Measurements from ENCODE around the gene TEK. TPM values are rescaled to one million over a fixed set of nuclear protein-coding genes. Genes with fewer than 3 reads are reported as not detected.
A peak's percentile ranks its signal among the peaks of the same experiment; 100 is the strongest.
"Not testable (repeated sequence)": the region's sequence is repeated elsewhere in the genome, so short reads cannot be mapped to it uniquely, and the experiment has no call there.

Gene TEK
- total RNA-seq, 1 experiment from 2014 or later, result 4.0 TPM

DNA sequence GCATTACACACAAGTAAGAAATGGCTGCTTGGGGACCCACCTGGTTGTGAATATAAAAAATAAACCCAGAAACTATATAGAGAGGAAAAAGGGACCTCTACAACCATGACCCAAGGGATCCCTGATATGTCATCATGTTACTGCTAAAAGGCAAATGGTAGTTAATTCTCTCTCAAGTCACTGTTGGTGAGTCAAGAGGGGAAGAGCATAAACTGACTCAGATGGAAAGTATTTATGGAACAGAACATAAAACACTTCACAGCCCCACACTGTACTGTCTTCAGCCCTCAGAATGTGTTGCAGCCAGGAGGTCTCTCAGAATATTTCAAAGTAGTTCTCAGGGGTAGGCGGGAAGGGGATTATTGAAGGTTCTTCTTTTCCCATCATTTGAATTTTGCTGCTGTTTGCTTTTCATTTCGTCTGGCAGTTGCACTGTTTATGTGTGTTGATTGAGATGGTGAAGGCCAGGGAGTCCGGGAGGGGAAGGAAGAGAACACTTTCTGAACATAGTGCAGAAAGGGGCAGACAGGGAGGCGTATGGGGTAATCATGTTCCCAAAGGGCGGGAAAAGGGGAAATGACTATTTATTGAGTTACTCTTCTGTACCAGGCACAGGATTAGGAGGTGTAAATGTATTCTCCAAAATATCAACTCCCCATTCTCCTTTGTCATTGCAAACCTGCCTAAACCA lies 85.5 kb downstream of the TEK start:
- Histone ChIP-seq H3K27me3 (replicated peaks) (no peaks in the 10 kb centered on the region), H3K36me3 (no peaks in the 10 kb centered on the region), H3K9me3 (replicated peaks) (no peaks in the 10 kb centered on the region), H3K4me1 (replicated peaks) (peaks cover 27% of the 10 kb centered on the region), H3K27ac (peak overlapping the region; percentile 78), H3K4me3 (no peak overlapping the region)
- DNase-seq (ENCODE audit: low read depth in 1 of 2, low spot score in 2 of 2), result peak; percentile 53 to 82

DNA sequence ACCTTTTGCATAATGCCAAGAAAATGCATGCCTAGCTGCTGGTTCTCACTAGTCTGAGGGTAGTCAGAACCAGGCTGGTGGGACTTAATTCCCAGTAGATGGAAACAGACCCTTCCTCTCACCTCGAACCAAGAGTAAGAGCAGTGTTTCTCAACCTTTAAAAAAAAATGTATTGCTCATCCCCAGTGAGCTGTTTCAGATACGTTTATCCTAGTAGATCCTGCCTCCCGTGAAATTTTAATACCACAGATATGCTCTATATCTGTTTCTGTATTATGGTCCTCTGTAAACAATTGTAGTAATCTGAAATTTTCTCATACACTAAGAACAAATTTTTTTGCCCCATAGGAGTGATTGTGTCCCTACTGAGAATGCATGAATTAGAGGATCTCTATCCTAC lies 86.2 kb downstream of the TEK start:
- Histone ChIP-seq H3K4me1 (replicated peaks) (peaks cover 27% of the 10 kb centered on the region), H3K27me3 (replicated peaks) (no peaks in the 10 kb centered on the region), H3K4me3 (no peak overlapping the region), H3K9me3 (replicated peaks) (no peaks in the 10 kb centered on the region), H3K27ac (peak overlapping the region; percentile 78), H3K36me3 (no peaks in the 10 kb centered on the region)
- DNase-seq (ENCODE audit: low read depth in 1 of 2, low spot score in 2 of 2), result no peak

DNA sequence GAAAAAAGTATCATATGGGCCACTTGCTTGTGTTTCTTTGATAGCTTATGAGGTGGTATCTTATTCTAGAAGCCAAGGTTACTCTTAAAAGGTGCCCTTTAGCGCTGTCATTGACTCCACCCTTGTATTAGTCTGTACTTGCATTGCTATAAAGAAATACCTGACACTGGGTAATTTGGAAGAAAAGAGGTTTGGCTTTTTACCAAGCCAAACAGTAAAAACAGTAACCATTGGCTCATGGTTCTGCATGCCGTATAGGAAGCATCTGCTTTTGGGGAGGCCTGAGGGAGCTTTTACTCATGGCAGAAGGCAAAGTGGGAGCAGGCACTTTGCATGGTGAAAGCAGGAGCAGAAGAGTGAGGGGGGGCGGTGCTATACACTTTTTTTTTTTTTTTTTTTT lies 87.4 kb downstream of the TEK start:
- Histone ChIP-seq H3K27me3 (replicated peaks) (no peaks in the 10 kb centered on the region), H3K9me3 (replicated peaks) (no peaks in the 10 kb centered on the region), H3K36me3 (no peaks in the 10 kb centered on the region), H3K27ac (no peak overlapping the region), H3K4me3 (no peak overlapping the region), H3K4me1 (replicated peaks) (peaks cover 27% of the 10 kb centered on the region)
- no peak for DNase-seq (ENCODE audit: low read depth in 1 of 2, low spot score in 2 of 2)

DNA sequence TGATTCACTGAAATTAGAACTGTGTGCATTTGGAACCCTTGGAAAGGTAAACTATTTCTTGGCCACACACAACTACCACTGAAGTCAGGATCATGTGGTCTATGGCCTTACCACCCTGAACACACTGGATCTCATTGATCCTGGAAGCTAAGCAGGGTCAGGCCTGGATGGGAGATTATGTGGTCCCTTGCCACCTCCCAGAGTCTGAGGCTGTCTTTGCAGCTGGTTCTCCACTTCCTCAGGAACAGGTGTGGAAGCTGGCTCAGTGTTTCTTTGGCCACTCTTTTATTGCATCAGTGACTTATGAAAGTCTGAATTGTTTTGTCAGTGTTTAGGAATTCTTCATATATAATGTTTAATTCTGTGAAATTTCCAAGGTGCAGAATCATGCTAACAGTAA lies 89.2 kb downstream of the TEK start:
- Histone ChIP-seq H3K4me1 (replicated peaks) (peaks cover 27% of the 10 kb centered on the region), H3K27ac (no peak overlapping the region), H3K4me3 (no peak overlapping the region), H3K36me3 (no peaks in the 10 kb centered on the region), H3K27me3 (replicated peaks) (no peaks in the 10 kb centered on the region), H3K9me3 (replicated peaks) (no peaks in the 10 kb centered on the region)
- DNase-seq (ENCODE audit: low read depth in 1 of 2, low spot score in 2 of 2), result no peak

DNA sequence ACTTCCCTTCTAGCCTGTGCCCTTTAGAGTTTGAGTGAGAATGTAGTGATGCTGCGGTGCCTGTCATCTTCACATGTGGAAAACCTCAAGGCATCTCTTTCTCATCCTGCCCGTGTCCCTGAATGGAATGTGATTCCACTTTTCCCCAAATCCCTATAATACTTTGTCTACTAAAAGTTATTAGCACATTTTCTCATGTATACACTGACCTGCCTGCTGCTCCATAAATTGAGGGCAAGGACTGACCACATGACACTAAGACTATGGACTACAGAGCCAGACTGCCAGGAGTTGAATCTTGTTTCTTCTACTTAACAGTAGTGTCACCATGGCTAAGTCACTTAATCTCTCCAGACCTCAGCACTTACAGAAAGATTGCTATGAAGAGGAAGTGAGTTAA lies 93.0 kb downstream of the TEK start:
- Histone ChIP-seq H3K4me1 (replicated peaks) (no peaks in the 10 kb centered on the region), H3K36me3 (no peaks in the 10 kb centered on the region), H3K27ac (no peak overlapping the region), H3K4me3 (no peak overlapping the region), H3K9me3 (replicated peaks) (no peaks in the 10 kb centered on the region), H3K27me3 (replicated peaks) (no peaks in the 10 kb centered on the region)
- no peak for DNase-seq (ENCODE audit: low read depth in 1 of 2, low spot score in 2 of 2)

DNA sequence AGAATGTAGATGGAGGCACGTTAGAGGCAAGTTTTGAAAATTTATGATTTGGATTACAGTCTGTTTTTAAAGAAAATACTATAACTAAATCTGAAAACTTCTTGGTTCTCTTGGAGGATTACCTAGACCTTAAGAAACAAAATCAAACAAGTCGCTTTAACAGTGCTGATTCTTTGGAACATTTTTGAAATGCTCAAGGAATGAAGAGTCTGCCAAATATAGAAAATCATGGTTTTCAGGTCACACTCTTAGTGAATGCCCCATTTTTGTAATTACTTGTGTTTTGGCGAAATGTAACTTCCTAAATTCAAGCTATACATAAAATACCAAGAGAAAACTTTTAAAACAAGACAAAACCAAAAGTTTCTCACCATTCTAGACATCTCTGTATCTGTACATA lies 94.8 kb downstream of the TEK start:
- no peak for DNase-seq (ENCODE audit: low read depth in 1 of 2, low spot score in 2 of 2)
- Histone ChIP-seq H3K36me3 (no peaks in the 10 kb centered on the region), H3K4me3 (no peak overlapping the region), H3K27me3 (replicated peaks) (no peaks in the 10 kb centered on the region), H3K4me1 (replicated peaks) (no peaks in the 10 kb centered on the region), H3K27ac (no peak overlapping the region), H3K9me3 (replicated peaks) (no peaks in the 10 kb centered on the region)

DNA sequence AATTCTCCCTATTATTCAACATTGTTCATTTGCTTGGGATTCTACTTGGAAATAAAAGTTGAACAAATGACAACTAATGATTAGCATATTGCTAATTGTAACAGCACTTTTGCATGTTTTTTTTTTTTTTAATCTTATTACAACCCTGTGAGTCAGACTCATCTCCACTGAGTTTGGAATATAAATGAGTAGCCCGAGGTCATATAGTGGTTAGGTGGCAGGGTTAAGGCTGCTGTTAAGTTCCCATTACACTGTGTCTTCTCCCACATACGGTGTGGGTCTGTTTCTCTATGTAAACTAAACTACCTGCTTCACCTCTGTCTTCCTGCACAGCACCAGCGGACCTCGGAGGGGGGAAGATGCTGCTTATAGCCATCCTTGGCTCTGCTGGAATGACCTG lies 95.6 kb downstream of the TEK start:
- no peaks in the 10 kb centered on the region for H3K27me3 ChIP-seq (replicated peaks)
- no peak for DNase-seq (ENCODE audit: low read depth in 1 of 2, low spot score in 2 of 2)
- H3K9me3 ChIP-seq (replicated peaks), result no peaks in the 10 kb centered on the region
- no peaks in the 10 kb centered on the region for H3K36me3 ChIP-seq
- H3K4me3 ChIP-seq, result no peak overlapping the region
- no peak overlapping the region for H3K27ac ChIP-seq
- H3K4me1 ChIP-seq (replicated peaks), result no peaks in the 10 kb centered on the region

DNA sequence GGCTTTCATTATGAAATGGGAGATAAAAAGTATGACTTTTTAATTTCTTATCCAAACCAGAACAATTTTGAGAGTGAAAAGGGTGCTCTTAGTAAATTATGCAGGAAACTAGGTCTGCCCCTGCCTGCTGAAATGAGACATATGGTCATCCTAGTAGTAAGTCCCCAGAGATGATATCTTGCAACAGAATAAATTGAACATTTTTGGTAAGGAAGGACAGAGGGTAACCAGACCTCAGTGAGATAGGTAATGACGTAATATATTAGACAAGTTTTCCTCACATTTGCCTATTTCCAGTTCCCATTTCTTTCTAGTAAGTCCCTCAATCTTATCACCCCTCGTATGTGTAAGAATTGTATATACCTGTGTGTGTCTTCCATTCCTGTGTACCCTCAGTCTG lies 96.2 kb downstream of the TEK start:
- Histone ChIP-seq H3K4me3 (no peak overlapping the region), H3K9me3 (replicated peaks) (no peaks in the 10 kb centered on the region), H3K27me3 (replicated peaks) (no peaks in the 10 kb centered on the region), H3K27ac (no peak overlapping the region), H3K36me3 (no peaks in the 10 kb centered on the region), H3K4me1 (replicated peaks) (no peaks in the 10 kb centered on the region)
- no peak for DNase-seq (ENCODE audit: low read depth in 1 of 2, low spot score in 2 of 2)

DNA sequence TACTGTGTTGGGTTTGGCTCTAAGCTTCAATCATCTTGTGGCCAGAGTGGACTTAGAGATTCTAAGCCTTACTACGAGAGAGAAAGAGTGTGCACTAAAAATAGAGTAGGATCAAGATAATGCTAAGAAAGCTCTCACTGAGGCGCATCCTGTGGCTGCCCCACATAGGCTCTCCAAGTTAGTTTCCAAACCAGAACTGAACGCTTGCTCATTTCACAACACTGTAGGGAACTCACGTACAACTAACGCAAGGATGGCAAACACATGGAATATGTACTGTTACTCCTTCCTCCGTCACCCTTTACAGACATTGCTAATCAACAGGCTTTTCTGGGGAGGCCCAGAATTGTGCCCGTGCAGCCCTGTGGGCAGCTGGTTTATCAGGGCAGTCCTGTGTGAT lies 97.0 kb downstream of the TEK start:
- H3K9me3 ChIP-seq (replicated peaks), result no peaks in the 10 kb centered on the region

DNA sequence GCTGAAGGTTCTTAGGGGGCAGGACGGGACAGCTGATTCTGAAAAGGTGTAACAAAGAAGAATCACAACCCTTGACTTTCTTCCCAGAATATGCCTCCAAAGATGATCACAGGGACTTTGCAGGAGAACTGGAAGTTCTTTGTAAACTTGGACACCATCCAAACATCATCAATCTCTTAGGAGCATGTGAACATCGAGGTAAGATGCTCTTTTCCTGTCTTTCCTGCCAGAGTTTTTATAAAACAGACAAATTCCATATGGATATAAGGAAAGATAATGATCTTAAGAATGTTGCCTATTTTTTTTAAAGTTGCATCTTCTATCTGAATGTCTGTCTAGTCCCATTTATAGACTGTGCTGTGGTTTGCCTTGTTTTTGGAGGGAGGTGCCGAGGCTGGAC lies 100.0 kb downstream of the TEK start:
- Histone ChIP-seq H3K36me3 (no peaks in the 10 kb centered on the region), H3K9me3 (replicated peaks) (no peaks in the 10 kb centered on the region), H3K4me1 (replicated peaks) (no peaks in the 10 kb centered on the region), H3K4me3 (no peak overlapping the region), H3K27ac (no peak overlapping the region), H3K27me3 (replicated peaks) (no peaks in the 10 kb centered on the region)
- no peak for DNase-seq (ENCODE audit: low read depth in 1 of 2, low spot score in 2 of 2)

More for the DNA sequence above, 97.0 kb downstream of the TEK start:
- H3K27ac ChIP-seq, result no peak overlapping the region
- H3K36me3 ChIP-seq, result no peaks in the 10 kb centered on the region
- no peak for DNase-seq (ENCODE audit: low read depth in 1 of 2, low spot score in 2 of 2)
- no peak overlapping the region for H3K4me3 ChIP-seq
- no peaks in the 10 kb centered on the region for H3K27me3 ChIP-seq (replicated peaks)
- no peaks in the 10 kb centered on the region for H3K4me1 ChIP-seq (replicated peaks)

DNA sequence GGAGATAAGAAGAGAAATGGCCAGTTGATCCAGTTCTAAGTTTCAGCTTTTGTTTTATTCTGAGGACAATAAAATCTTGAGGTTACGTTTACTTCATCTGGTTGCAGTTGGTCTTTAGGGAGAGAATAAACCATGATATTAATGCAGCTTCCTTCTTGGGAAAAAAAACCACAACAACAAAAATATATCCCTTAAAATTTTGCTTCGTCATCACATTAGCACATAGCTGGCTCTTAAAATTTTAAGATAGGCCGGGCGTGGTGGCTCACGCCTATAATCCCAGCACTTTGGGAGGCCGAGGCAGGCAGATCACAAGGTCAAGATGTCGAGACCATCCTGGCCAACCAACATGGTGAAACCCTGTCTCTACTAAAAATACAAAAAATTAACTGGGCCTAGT lies 101.6 kb downstream of the TEK start:
- Histone ChIP-seq H3K9me3 (replicated peaks) (no peaks in the 10 kb centered on the region), H3K36me3 (no peaks in the 10 kb centered on the region), H3K27ac (no peak overlapping the region), H3K27me3 (replicated peaks) (no peaks in the 10 kb centered on the region), H3K4me3 (no peak overlapping the region), H3K4me1 (replicated peaks) (no peaks in the 10 kb centered on the region)
- DNase-seq (ENCODE audit: low read depth in 1 of 2, low spot score in 2 of 2), result no peak

DNA sequence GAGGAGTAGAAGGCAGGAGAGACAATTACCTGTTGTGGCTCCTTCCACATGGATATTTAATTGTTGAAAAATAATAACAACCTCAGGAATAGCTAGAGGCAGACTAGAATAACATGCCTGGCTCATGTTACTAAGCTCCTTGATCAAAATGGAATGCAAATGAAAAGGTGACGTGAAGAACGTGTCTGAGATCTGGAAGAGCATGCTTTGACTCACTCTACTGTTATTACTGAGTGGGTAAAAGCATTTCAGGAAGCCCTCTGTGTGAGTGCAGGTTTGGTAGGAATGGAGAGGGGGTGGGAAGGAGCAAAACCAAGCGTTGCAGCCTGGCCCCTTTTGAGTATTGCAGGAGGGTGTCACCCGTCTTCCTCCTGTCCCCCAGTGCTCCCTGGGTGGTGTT lies 103.2 kb downstream of the TEK start:
- H3K4me1 ChIP-seq (replicated peaks), result no peaks in the 10 kb centered on the region
- no peak overlapping the region for H3K27ac ChIP-seq
- no peaks in the 10 kb centered on the region for H3K27me3 ChIP-seq (replicated peaks)
- H3K4me3 ChIP-seq, result no peak overlapping the region
- no peaks in the 10 kb centered on the region for H3K36me3 ChIP-seq
- DNase-seq (ENCODE audit: low read depth in 1 of 2, low spot score in 2 of 2), result no peak
- no peaks in the 10 kb centered on the region for H3K9me3 ChIP-seq (replicated peaks)

DNA sequence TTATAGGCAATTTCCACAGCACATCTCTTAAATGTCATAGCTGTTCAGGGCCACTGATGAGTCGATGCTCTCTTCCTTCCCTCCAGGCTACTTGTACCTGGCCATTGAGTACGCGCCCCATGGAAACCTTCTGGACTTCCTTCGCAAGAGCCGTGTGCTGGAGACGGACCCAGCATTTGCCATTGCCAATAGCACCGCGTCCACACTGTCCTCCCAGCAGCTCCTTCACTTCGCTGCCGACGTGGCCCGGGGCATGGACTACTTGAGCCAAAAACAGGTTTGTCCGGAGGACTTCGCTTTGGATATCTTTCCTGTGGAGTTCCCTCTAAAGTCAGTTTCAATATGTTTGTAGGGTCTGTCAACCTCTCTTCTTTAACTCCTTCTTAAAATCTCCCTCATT lies 103.6 kb downstream of the TEK start:
- Histone ChIP-seq H3K27me3 (replicated peaks) (no peaks in the 10 kb centered on the region), H3K4me3 (no peak overlapping the region), H3K27ac (no peak overlapping the region), H3K4me1 (replicated peaks) (no peaks in the 10 kb centered on the region), H3K36me3 (no peaks in the 10 kb centered on the region), H3K9me3 (replicated peaks) (no peaks in the 10 kb centered on the region)
- DNase-seq (ENCODE audit: low read depth in 1 of 2, low spot score in 2 of 2), result no peak

DNA sequence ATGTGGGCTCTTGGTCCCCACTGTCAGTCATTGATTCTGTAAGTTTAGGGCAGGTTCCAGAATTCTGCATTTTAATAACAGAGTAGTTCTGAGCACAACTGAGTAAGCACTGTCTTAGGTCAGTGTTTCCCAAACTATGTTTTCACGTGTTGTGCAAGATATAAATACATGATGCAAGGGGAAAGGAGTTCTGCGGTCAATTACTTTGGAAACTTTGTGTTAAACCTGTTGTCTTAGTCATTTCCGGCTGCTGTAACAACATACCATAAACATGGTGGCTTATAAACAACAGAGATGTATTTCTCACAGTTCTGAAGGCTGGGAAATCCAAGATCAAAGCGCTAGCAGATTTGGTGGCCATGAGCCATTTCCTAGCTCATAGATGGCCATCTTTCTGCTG lies 118.2 kb downstream of the TEK start:
- peak; percentile 50 to 56 for DNase-seq (ENCODE audit: low read depth in 1 of 2, low spot score in 2 of 2)
- 0 out of 2 replicates have a peak, but pooled peaks cover 3% of the 10 kb centered on the region for H3K9me3 ChIP-seq (replicated peaks)
- H3K4me1 ChIP-seq (replicated peaks), result peaks cover 12% of the 10 kb centered on the region
- no peak overlapping the region for H3K4me3 ChIP-seq
- H3K36me3 ChIP-seq, result no peaks in the 10 kb centered on the region
- no peaks in the 10 kb centered on the region for H3K27me3 ChIP-seq (replicated peaks)
- H3K27ac ChIP-seq, result peak overlapping the region; percentile 72

DNA sequence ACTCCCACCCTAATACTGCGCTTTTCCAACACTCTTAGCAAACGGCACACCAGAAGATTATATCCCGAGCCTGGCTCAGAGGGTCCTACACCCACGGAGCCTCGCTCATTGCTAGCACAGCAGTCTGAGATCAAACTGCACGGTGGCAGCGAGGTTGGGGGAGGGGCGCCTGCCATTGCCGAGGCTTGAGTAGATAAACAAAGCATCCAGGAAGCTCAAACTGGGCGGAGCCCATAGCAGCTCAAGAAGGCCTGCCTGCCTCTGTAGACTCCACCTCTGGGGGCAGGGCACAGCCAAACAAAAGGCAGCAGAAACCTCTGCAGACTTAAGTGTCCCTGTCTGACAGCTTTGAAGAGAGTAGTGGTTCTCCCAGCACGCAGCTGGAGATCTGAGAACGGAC lies 130.6 kb downstream of the TEK start:
- H3K4me1 ChIP-seq (replicated peaks); DNase-seq (ENCODE audit: low read depth in 1 of 2, low spot score in 2 of 2); H3K27me3 ChIP-seq (replicated peaks); H3K4me3 ChIP-seq; H3K27ac ChIP-seq; H3K36me3 ChIP-seq; H3K9me3 ChIP-seq (replicated peaks): not testable (repeated sequence)

Data from SJSA1 (cell line).